ENCODE measurements around the gene PIK3CB.

- TF ChIP-seq, protein P1, sequence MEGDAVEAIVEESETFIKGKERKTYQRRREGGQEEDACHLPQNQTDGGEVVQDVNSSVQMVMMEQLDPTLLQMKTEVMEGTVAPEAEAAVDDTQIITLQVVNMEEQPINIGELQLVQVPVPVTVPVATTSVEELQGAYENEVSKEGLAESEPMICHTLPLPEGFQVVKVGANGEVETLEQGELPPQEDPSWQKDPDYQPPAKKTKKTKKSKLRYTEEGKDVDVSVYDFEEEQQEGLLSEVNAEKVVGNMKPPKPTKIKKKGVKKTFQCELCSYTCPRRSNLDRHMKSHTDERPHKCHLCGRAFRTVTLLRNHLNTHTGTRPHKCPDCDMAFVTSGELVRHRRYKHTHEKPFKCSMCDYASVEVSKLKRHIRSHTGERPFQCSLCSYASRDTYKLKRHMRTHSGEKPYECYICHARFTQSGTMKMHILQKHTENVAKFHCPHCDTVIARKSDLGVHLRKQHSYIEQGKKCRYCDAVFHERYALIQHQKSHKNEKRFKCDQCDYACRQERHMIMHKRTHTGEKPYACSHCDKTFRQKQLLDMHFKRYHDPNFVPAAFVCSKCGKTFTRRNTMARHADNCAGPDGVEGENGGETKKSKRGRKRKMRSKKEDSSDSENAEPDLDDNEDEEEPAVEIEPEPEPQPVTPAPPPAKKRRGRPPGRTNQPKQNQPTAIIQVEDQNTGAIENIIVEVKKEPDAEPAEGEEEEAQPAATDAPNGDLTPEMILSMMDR (IDR thresholded peaks at IDR 0.05) = no peak
- no peak for TF ChIP-seq POLR2A (IDR thresholded peaks at IDR 0.05)
Measured at GRCh38 chr3:138624518-138624917, 210.2 kb downstream of the PIK3CB start.

All from thyroid gland (tissue), 4 donors.